Epithelial cell of proximal tubule (primary cell): ENCODE measurements around the gene IFITM2. TPM values are rescaled to one million over a fixed set of nuclear protein-coding genes. Genes with fewer than 3 reads are reported as not detected.

Experiments
- DNase-seq: peaks from one replicate; pipeline ENCODE4 v3.0.0-alpha.2; 2011; ENCODE audit warnings: low read depth
- H3K4me3 ChIP-seq: 2 replicates; pipeline ENCODE4 v1.5.1; 2011; ENCODE audit warnings: low read depth, mild to moderate bottlenecking, low read length
- CTCF ChIP-seq: conservative IDR thresholded peaks from 2 replicates; pipeline ENCODE4 v1.5.1; 2012; ENCODE audit warnings: low read depth, mild to moderate bottlenecking, low read length
- total RNA-seq: library from RNA; depleted of rRNA; stranded (reverse); fragments of >200 nt; gene quantifications from 2 replicates; pipeline ENCODE4 v1.2.3, GENCODE V29; 2015

Gene IFITM2
- total RNA-seq, 1 donor from 2014 or later, result 177 TPM

GRCh38 chr11:270451-271318 lies 36.9 kb upstream of the IFITM2 start:
- DNase-seq, result no peak
- no peak overlapping the region for H3K4me3 ChIP-seq
- TF ChIP-seq CTCF, result no peak

- H3K4me3 ChIP-seq, result no peak overlapping the region
- no peak for DNase-seq
- TF ChIP-seq CTCF, result no peak
These were observed 36.3 kb upstream of the IFITM2 start for GRCh38 chr11:271319-271715.

GRCh38 chr11:272195-272930 lies 35.3 kb upstream of the IFITM2 start:
- no peak for TF ChIP-seq CTCF
- no peak overlapping the region for H3K4me3 ChIP-seq
- no peak for DNase-seq

GRCh38 chr11:272931-273198 lies 34.8 kb upstream of the IFITM2 start:
- no peak for DNase-seq
- no peak for TF ChIP-seq CTCF
- no peak overlapping the region for H3K4me3 ChIP-seq

- no peak for DNase-seq
- no peak overlapping the region for H3K4me3 ChIP-seq
- no peak for TF ChIP-seq CTCF
These were observed 31.4 kb upstream of the IFITM2 start for GRCh38 chr11:276219-276618.

GRCh38 chr11:278001-278951 lies 29.3 kb upstream of the IFITM2 start, which contains the start of gene NLRP6:
TSS of gene NLRP6 (plus strand) at chr11:278407. CDS start at chr11:278570, 163 bp downstream.
- no peak within 1 kb of the TSS for H3K4me3 ChIP-seq
- no peak for TF ChIP-seq CTCF
- DNase-seq, result no peak
